ENCODE data around the gene ASCC1. TPM values are rescaled to one million over a fixed set of nuclear protein-coding genes. Genes with fewer than 3 reads are reported as not detected.

The ASCC1 gene
- total RNA-seq, 4 donors from 2014 or later = 13.4 to 34.0 (median 20.5) TPM

- H3K36me3 ChIP-seq = no peaks in the 10 kb centered on the region
- 41 to 51% methylated on average over 3 to 5 of the region's 5 CpGs for WGBS, 2 donors (ENCODE audit: low coverage in 1 of 2)
- no peaks in the 10 kb centered on the region for H3K27me3 ChIP-seq
- intact Hi-C loops (cut with DNase I; ENCODE audit: low total_unique reads) (no loop called here), in situ Hi-C loops (cut with MboI; ENCODE audit: low pct_ligation_motif_present in 1 of 4, low pct_unique_long_range_greater_than_20kb in 1 of 4, low sequenced_read_pairs in 3 of 4) (loop anchor here in 2 of 4 donors (10.0 to 25.0 kb wide), 2 partner anchors 90 to 93 kb away; no protein-coding TSS in a partner anchor)
- TF ChIP-seq POLR2A (IDR thresholded peaks at IDR 0.05) (no peak), POLR2AphosphoS5 (IDR thresholded peaks at IDR 0.05) (no peak), EP300 (IDR thresholded peaks at IDR 0.05; ENCODE audit: low read depth) (no peak), CTCF (IDR thresholded peaks at IDR 0.05) (no peak)
- DNase-seq = no peak
- H3K4me3 ChIP-seq = no peak overlapping the region
- H3K27ac ChIP-seq = peak overlapping the region; percentile 93 to 97 (median 94)
- H3K4me1 ChIP-seq = peaks cover 62 to 77% (median 71%) of the 10 kb centered on the region in 4 donors
- H3K9me3 ChIP-seq = no peaks in the 10 kb centered on the region
These were observed 28.5 kb upstream of the ASCC1 start for GRCh38 chr10:72244573-72245038.

GRCh38 chr10:72243822-72244437 lies 27.9 kb upstream of the ASCC1 start:
- no peaks in the 10 kb centered on the region for H3K27me3 ChIP-seq
- intact Hi-C loops (cut with DNase I; ENCODE audit: low total_unique reads) (no loop called here), in situ Hi-C loops (cut with MboI; ENCODE audit: low pct_ligation_motif_present in 1 of 4, low pct_unique_long_range_greater_than_20kb in 1 of 4, low sequenced_read_pairs in 3 of 4) (loop anchor here in 2 of 4 donors (10.0 to 25.0 kb wide), 2 partner anchors 91 to 93 kb away; no protein-coding TSS in a partner anchor)
- WGBS, 2 donors (ENCODE audit: low coverage in 1 of 2) = 46 to 51% methylated on average over 7 to 11 of the region's 11 CpGs
- TF ChIP-seq CTCF (IDR thresholded peaks at IDR 0.05) (peak; percentile 34 to 82 (median 44)), POLR2A (IDR thresholded peaks at IDR 0.05) (no peak), POLR2AphosphoS5 (IDR thresholded peaks at IDR 0.05) (peak in 2 of 3 donors; percentile 76 to 78)
- no peaks in the 10 kb centered on the region for H3K36me3 ChIP-seq
- H3K4me1 ChIP-seq = peaks cover 55 to 71% (median 64%) of the 10 kb centered on the region in 4 donors
- H3K27ac ChIP-seq = peak overlapping the region; percentile 93 to 97 (median 94)
- no peaks in the 10 kb centered on the region for H3K9me3 ChIP-seq
- peak; percentile 71 for DNase-seq
- H3K4me3 ChIP-seq = no peak overlapping the region

- H3K4me1 ChIP-seq = peaks cover 49 to 58% (median 53%) of the 10 kb centered on the region in 4 donors
- H3K36me3 ChIP-seq = no peaks in the 10 kb centered on the region
- H3K4me3 ChIP-seq = no peak overlapping the region
- intact Hi-C loops (cut with DNase I; ENCODE audit: low total_unique reads) (no loop called here), in situ Hi-C loops (cut with MboI; ENCODE audit: low pct_ligation_motif_present in 1 of 4, low pct_unique_long_range_greater_than_20kb in 1 of 4, low sequenced_read_pairs in 3 of 4) (loop anchor here in 2 of 4 donors (10.0 to 25.0 kb wide), 2 partner anchors 92 to 95 kb away; no protein-coding TSS in a partner anchor)
- H3K9me3 ChIP-seq = no peaks in the 10 kb centered on the region
- 80 to 81% methylated on average over 2 to 4 of the region's 4 CpGs for WGBS, 2 donors (ENCODE audit: low coverage in 1 of 2)
- H3K27ac ChIP-seq = peak overlapping the region; percentile 93 to 97 (median 94)
- peak; percentile 39 for DNase-seq
- H3K27me3 ChIP-seq = no peaks in the 10 kb centered on the region
- TF ChIP-seq EP300 (IDR thresholded peaks at IDR 0.05; ENCODE audit: low read depth) = no peak
- peak in 1 of 3 donors; percentile 44 for TF ChIP-seq POLR2AphosphoS5 (IDR thresholded peaks at IDR 0.05)
- no peak for TF ChIP-seq CTCF (IDR thresholded peaks at IDR 0.05)
- no peak for TF ChIP-seq POLR2A (IDR thresholded peaks at IDR 0.05)
These were observed 26.6 kb upstream of the ASCC1 start for GRCh38 chr10:72242675-72243074.

GRCh38 chr10:72241691-72242252 lies 25.7 kb upstream of the ASCC1 start:
- no peaks in the 10 kb centered on the region for H3K27me3 ChIP-seq
- H3K4me1 ChIP-seq = peaks cover 40 to 49% (median 44%) of the 10 kb centered on the region in 4 donors
- H3K36me3 ChIP-seq = no peaks in the 10 kb centered on the region
- WGBS, 2 donors (ENCODE audit: low coverage in 1 of 2) = 88 to 93% methylated on average over 5 to 8 of the region's 8 CpGs
- H3K27ac ChIP-seq = peak overlapping the region; percentile 93 to 97 (median 94)
- H3K4me3 ChIP-seq = no peak overlapping the region
- TF ChIP-seq POLR2A (IDR thresholded peaks at IDR 0.05) = no peak
- TF ChIP-seq CTCF (IDR thresholded peaks at IDR 0.05) = no peak
- TF ChIP-seq POLR2AphosphoS5 (IDR thresholded peaks at IDR 0.05) = no peak
- TF ChIP-seq EP300 (IDR thresholded peaks at IDR 0.05; ENCODE audit: low read depth) = no peak
- in situ Hi-C loops (cut with MboI; ENCODE audit: low pct_ligation_motif_present in 1 of 4, low pct_unique_long_range_greater_than_20kb in 1 of 4, low sequenced_read_pairs in 3 of 4) (loop anchor here in 2 of 4 donors (10.0 to 25.0 kb wide), 2 partner anchors 93 to 96 kb away; no protein-coding TSS in a partner anchor), intact Hi-C loops (cut with DNase I; ENCODE audit: low total_unique reads) (no loop called here)
- H3K9me3 ChIP-seq = no peaks in the 10 kb centered on the region
- no peak for DNase-seq
